ENCODE data around the gene SRPX2. TPM values are rescaled to one million over a fixed set of nuclear protein-coding genes. Genes with fewer than 3 reads are reported as not detected.

Gene SRPX2
- total and polyA plus RNA-seq, 9 of the 15 experiments (the other 6 are each of a cell fraction or from before 2014, with no cell fraction given), result 0.13 to 0.20 TPM; not detected in 7

GRCh38 chrX:100677611-100678181 is 33.7 kb downstream of the SRPX2 start:
- H3K4me1 ChIP-seq (replicated peaks in 1 of 2; ENCODE audit: control insufficient read depth in 2 of 2, insufficient read depth in 2 of 2, low read length in 2 of 2), result no peaks in the 10 kb centered on the region
- no peak overlapping the region for H3K9ac ChIP-seq (ENCODE audit: insufficient read depth in 1 of 2, low read depth in 2 of 2, low read length in 2 of 2)
- TF ChIP-seq MTF1 (CRISPR knock-in tag; IDR thresholded peaks at IDR 0.05; ENCODE audit: borderline replicate concordance), result no peak
- TF ChIP-seq, protein P1, sequence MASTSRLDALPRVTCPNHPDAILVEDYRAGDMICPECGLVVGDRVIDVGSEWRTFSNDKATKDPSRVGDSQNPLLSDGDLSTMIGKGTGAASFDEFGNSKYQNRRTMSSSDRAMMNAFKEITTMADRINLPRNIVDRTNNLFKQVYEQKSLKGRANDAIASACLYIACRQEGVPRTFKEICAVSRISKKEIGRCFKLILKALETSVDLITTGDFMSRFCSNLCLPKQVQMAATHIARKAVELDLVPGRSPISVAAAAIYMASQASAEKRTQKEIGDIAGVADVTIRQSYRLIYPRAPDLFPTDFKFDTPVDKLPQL (IDR thresholded peaks at IDR 0.05; ENCODE audit: extremely low read depth, insufficient read length), result no peak
- TF ChIP-seq KDM2B (CRISPR knock-in tag; IDR thresholded peaks at IDR 0.05), result no peak
- TF ChIP-seq HIVEP1 (CRISPR knock-in tag; IDR thresholded peaks at IDR 0.05), result no peak
- TF ChIP-seq CHD2 (IDR thresholded peaks at IDR 0.05; ENCODE audit: low read depth, low read length), result no peak
- TF ChIP-seq KLF1 (tag; IDR thresholded peaks at IDR 0.05), result no peak
- in situ Hi-C loops (cut with MboI) (loop anchor here (25.0 kb wide), 1 partner anchor 510 kb away; no protein-coding TSS in a partner anchor), intact Hi-C loops (cut with micrococcal nuclease) (loop anchor here (10.0 kb wide), 1 partner anchor 163 kb away; no protein-coding TSS in a partner anchor)
- H3K9me3 ChIP-seq (replicated peaks; ENCODE audit: control insufficient read depth, insufficient read depth, low read depth, low read length), result no peaks in the 10 kb centered on the region
- no TSS peak for BruUV-seq (replicated peaks)
- WGBS (ENCODE audit: insufficient coverage, low coverage, missing lambda C conversion rate), result 2% methylated on average over 4 of the region's 5 CpGs
- CTCF ChIA-PET (ENCODE audit: low intra/inter-chr PET ratio), result no interaction called here
- H3K27me3 ChIP-seq (ENCODE audit: control insufficient read depth in 2 of 2, insufficient read depth in 2 of 2, low read length in 2 of 2), result no peaks in the 10 kb centered on the region
- H4K20me1 ChIP-seq (replicated peaks; ENCODE audit: control insufficient read depth, insufficient read depth, low read length), result no peaks in the 10 kb centered on the region
- H3K4me3 ChIP-seq, result no peak overlapping the region
- no peaks in the 10 kb centered on the region for H3K79me2 ChIP-seq (ENCODE audit: control insufficient read depth, insufficient read depth, low read length)
- no peak overlapping the region for H2AFZ ChIP-seq (ENCODE audit: low read depth, low read length)
- DNase-seq (ENCODE audit: extremely low read depth in 1 of 4, low spot score in 3 of 4) (no peak), FAIRE-seq (no peak), ATAC-seq (no peak)
- H3K4me2 ChIP-seq (ENCODE audit: insufficient read depth, low read length), result no peak overlapping the region
- no peak overlapping the region for H3K27ac ChIP-seq (ENCODE audit: extremely low read depth, low read depth, low read length)
- no peaks in the 10 kb centered on the region for H3K9me1 ChIP-seq (ENCODE audit: control insufficient read depth, insufficient read depth, low read length)
- POLR2A ChIA-PET, result no interaction called here
- H3K36me3 ChIP-seq (ENCODE audit: control insufficient read depth, insufficient read depth, low read length), result no peaks in the 10 kb centered on the region
